ENCODE results near the gene SLC20A1.
"Not testable (repeated sequence)": the region's sequence is repeated elsewhere in the genome, so short reads cannot be mapped to it uniquely, and the experiment has no call there.

SLC20A1 gene

DNA sequence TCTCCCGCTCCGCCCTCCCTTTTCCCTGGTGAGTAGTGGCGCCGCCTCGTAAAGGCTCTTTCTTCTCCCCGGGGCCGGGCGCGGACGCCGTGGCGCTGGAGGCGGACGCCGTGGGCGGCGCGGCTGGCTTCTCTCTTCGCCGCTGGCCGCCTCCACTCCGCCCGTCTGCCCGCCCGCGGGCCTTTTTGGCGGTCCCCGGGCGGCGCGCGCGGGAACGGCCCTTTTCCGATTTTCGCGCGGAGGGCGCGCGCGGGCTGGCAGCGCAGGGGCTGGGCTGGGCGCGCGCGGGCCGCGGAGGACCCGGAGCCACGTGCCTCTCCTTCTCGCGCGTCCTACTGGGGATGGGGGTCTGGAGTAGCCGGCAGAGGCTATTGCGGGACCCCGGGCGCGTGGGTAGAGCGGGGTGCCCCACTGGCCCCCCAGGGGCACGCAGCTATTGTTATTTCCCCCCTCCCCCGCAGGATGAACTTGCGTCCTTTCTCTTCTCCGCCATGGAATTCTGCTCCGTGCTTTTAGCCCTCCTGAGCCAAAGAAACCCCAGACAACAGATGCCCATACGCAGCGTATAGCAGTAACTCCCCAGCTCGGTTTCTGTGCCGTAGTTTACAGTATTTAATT lies 472 bp downstream of the SLC20A1 start:
- DNase-seq (peak; percentile 69), ATAC-seq (peak; percentile 16)

DNA sequence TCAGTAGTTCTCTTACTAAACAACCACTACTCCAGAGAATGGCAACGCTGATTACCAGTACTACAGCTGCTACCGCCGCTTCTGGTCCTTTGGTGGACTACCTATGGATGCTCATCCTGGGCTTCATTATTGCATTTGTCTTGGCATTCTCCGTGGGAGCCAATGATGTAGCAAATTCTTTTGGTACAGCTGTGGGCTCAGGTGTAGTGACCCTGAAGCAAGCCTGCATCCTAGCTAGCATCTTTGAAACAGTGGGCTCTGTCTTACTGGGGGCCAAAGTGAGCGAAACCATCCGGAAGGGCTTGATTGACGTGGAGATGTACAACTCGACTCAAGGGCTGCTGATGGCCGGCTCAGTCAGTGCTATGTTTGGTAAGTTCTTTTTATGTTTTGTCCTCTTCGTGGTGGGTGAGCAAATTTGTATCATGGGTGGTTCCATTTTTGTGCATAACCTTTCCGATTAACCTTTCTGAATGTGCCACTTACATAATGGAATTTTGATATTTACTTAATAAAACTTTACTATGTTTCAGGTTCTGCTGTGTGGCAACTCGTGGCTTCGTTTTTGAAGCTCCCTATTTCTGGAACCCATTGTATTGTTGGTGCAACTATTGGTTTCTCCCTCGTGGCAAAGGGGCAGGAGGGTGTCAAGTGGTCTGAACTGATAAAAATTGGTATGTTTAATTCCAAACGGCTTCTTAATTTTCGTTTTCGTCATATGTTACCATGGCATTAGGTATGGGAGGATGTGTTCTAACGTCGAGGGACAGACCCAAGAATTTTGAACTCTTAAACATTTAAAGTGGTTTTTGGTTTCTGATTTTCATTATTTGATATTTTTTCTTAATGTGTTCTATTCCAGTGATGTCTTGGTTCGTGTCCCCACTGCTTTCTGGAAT lies 1.3 kb downstream of the SLC20A1 start:
- ATAC-seq (no peak), DNase-seq (no peak)

GRCh38 chr2:112648081-112648480 lies 2.3 kb downstream of the SLC20A1 start:
- DNase-seq: no peak
- no peak for ATAC-seq

DNA sequence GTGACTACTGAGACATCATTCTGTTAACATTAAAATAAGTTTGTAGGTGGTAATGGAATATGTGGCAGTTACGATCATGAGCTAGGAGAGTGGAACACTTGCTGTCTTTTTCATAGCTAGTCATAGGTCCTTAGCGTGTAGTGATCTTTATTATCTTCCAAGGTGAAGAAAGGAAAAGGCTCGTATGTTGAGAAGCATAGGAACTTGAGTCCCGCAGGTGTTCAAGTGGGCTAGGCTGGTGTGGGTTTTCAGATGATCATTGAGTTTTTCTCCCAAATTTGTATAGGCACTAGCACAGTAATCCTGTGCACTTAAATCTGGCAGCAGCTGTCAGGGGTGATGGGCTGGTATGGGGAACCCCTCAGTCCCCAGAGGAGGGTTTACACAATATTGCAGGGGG lies 10.9 kb downstream of the SLC20A1 start:
- no peak for DNase-seq
- no peak for ATAC-seq

GRCh38 chr2:112658301-112658700 lies 12.6 kb downstream of the SLC20A1 start:
- ATAC-seq (no peak), DNase-seq (no peak)

DNA sequence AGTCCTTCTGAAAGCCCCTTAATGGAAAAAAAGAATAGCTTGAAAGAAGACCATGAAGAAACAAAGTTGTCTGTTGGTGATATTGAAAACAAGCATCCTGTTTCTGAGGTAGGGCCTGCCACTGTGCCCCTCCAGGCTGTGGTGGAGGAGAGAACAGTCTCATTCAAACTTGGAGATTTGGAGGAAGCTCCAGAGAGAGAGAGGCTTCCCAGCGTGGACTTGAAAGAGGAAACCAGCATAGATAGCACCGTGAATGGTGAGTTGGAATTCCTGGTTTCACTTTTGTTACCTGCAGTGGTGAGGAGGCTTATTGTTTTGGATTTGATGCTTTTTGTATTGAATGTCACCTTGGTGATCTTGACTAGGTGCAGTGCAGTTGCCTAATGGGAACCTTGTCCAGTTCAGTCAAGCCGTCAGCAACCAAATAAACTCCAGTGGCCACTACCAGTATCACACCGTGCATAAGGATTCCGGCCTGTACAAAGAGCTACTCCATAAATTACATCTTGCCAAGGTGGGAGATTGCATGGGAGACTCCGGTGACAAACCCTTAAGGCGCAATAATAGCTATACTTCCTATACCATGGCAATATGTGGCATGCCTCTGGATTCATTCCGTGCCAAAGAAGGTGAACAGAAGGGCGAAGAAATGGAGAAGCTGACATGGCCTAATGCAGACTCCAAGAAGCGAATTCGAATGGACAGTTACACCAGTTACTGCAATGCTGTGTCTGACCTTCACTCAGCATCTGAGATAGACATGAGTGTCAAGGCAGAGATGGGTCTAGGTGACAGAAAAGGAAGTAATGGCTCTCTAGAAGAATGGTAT lies 13.3 kb downstream of the SLC20A1 start:
- ATAC-seq (no peak), DNase-seq (no peak)

DNA sequence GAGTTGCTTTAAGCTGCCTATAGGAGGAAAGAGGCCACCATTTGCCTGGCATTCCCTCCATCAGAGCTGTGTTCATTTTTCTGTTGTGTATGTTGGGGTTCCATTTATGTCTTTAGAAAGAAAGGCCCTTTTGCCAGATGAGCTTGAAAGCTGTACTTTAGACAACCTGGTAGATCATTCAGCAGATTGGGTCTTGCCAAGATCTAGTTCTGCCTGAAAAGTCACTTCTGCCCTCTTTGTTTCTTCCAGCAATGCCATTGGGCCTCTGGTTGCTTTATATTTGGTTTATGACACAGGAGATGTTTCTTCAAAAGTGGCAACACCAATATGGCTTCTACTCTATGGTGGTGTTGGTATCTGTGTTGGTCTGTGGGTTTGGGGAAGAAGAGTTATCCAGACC lies 14.4 kb downstream of the SLC20A1 start:
- ATAC-seq: no peak
- DNase-seq: no peak

DNA sequence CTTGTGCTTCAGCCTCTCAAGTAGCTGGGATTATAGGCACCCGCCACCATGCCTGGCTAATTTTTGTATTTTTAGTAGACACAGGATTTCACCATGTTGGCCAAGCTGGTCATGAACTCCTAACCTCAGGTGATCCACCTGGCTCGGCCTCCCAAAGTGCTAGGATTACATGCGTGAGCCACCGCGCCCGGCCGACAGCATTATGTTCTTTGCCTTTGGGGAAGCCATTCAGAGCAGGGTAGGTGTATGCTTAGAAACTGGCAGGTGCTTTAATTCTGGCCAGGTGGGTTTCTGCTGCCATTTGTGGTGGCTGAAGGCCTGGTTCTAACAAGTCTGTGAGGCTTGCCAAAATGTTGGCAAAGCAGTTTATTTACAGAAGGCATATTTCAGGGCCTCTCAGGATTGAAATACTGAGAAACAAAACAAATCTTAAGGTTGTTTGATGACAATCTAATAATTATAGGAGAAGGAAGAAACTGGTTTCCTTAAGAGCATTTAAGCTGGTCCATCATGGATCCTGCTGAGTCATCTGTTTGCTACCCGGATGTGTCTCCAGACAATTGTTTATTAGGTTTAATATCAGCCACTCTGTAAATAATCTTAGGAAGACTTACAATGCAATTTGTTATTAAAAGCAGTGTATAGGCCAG lies 16.0 kb downstream of the SLC20A1 start:
- no peak for ATAC-seq

DNA sequence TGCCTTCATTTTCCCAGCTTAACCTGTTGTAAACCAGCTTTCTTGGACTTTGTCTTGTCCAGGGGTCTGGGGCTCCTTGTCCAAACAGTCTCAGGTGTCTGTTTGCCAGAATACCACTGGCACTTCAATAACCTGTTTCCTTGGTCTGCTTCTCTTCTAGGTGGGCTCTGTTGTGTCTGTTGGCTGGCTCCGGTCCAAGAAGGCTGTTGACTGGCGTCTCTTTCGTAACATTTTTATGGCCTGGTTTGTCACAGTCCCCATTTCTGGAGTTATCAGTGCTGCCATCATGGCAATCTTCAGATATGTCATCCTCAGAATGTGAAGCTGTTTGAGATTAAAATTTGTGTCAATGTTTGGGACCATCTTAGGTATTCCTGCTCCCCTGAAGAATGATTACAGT lies 17.0 kb downstream of the SLC20A1 start:
- no peak for DNase-seq
- ATAC-seq: no peak

More for the DNA sequence above, 16.0 kb downstream of the SLC20A1 start:
- no peak for DNase-seq

DNA sequence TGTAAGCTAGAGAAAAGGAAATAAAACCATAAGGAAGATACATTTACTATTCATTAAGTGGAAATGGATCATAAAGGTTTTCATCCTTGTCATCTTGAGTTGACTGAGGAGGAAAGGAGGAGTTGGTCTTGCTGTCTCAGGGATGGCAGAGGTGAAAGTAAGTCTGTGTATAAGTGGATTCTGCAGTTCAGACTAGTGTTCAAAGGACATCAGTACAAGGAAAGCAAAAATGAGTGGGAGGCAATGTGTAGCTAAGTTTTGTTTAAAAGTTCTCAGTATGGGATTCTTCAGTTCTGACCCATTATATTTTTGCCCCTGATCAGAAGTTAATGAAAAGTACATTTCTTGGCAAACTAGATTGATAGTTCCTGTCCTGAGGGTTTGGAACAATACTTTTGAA lies 18.9 kb downstream of the SLC20A1 start:
- ATAC-seq: peak; percentile 17
- DNase-seq: no peak

DNA sequence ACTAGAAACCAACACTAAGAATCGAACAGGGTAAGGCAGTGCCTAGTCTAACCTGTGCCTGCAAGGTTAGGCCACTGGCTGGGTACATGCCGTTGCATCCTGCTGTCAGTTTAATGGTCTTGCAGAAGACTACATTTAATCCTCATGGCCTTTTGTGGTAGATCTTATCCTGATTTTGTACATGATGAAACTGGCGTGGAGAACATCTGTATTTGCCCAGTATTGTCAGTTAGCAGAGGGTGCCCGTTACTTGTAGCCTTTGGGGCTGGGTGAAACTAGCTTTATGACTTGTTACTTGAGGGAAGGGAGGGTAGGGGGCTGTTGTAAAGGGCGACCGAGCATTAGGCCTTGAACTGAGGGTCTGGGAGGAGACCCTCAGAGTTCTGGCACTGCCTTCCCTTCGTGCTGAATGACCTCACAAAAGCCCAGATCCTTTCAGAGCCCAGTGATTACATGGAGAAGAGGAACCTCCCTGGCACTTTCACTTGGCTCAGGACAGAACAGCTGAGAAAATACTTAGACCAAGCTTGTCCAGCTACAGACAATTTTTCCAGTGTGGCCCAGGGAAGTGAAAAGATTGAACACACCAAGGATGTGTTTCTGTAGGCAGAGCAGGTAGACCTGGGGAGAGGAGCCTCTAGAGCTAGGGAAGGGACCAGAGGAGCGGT lies 19.5 kb downstream of the SLC20A1 start:
- DNase-seq (no peak), ATAC-seq (no peak)

- ATAC-seq (peak; percentile 43), DNase-seq (no peak)
Measured at GRCh38 chr2:112666761-112667122, 21.0 kb downstream of the SLC20A1 start.

GRCh38 chr2:112667540-112667939 lies 21.8 kb downstream of the SLC20A1 start:
- not testable (repeated sequence) for ATAC-seq

GRCh38 chr2:112669667-112670066 lies 23.9 kb downstream of the SLC20A1 start:
- DNase-seq (no peak), ATAC-seq (no peak)

More at GRCh38 chr2:112667540-112667939, 21.8 kb downstream of the SLC20A1 start:
- DNase-seq: not testable (repeated sequence)

DNA sequence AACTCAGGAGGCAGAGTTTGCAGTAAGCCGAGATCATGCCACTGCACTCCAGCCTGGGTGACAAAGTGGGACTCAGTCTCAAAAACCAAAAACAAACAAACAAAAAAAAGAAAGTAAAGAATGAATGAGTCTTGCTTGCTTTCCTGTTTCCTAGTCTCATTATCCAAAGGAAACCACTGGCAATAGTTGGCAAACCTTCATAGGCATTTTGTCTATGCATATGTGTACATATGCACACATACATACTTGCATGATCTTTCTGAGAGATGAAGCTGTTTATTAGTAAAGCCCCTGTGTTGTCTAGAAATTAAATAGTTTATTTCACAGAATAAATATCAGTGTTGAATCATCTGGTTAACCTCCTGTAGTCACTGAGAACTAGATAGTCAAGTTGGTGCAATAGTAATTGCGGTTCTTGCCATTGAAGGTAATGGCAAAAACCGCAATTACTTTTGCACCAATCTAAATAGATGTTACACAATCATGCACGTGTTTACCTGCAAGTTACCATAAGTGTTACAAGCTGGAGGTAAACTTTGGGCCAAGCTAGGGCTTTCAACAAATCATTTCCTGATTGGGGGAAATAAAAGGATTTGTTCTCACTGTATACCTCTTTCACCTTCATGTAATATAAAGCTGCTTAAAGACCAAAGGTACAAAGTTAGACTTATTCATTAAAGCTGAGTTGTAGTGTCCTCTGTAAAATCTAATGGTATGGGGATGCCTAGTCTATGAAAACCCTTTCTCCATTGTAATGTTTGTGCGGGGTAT lies 24.7 kb downstream of the SLC20A1 start:
- ATAC-seq (no peak), DNase-seq (no peak)

DNA sequence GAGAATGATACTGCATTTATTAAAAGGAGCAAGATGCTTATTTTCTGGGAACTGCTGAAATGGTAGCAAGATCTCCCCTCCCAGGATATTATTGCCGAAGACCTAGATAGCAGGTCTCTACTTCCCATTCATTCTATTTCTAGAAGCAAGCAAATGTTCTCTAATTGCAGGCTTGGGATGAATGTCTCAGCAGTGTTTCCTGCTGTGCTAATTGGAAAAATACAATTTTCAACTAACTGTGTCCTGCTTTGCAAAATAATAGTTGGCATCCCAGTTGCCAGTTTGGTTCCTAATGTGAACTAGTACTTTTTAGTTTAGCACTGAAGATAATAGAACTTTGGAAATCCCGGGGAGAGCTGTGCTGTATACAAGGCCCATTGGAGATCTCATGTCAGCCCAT lies 26.1 kb downstream of the SLC20A1 start:
- no peak for ATAC-seq
- DNase-seq: no peak

GRCh38 chr2:112673008-112673407 lies 27.3 kb downstream of the SLC20A1 start:
- ATAC-seq: no peak

DNA sequence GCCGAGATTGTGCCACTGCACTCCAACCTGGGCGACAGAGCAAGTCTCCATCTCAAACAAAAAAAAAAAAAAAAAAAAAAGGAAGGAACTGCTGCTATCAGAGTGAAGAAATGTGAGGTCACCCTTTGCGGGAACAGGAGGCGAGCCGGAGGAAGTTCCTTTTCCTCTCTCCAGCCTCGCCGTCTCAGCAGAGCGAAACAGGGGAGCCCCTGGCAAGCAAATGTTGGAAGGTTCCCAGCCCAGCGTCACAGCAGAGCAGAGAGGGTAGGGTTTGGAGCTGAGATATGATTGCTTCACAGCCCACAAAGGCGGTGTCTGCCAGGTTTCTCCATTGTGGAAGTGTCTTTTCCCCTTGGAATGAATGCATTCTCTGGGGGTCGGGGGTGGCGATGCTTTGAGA lies 28.5 kb downstream of the SLC20A1 start:
- no peak for DNase-seq
- ATAC-seq: no peak

More at GRCh38 chr2:112673008-112673407, 27.3 kb downstream of the SLC20A1 start:
- no peak for DNase-seq

GRCh38 chr2:112679484-112679883 lies 33.7 kb downstream of the SLC20A1 start:
- no peak for ATAC-seq

DNA sequence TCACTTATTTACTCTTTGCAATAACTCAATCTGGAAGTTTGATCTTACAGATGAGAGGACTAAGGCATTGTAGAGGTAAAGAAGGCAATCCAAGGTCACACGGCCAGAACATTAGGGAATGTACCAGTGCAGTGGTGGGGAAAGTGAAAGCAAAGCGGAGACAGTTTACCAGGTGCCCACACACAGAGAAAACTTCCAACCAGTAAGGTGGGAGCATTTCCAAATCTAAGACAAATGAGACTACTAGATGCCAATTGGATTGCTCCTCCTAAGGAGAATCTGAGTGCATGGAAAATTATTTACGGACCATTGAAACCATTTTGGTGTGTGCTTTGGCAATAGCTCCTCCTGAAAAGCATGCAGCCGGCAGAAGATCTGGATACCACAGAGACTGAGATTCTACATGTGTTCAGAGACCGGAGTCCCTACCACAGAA lies 34.9 kb downstream of the SLC20A1 start:
- DNase-seq (no peak), ATAC-seq (no peak)

More at GRCh38 chr2:112679484-112679883, 33.7 kb downstream of the SLC20A1 start:
- DNase-seq: no peak

DNA sequence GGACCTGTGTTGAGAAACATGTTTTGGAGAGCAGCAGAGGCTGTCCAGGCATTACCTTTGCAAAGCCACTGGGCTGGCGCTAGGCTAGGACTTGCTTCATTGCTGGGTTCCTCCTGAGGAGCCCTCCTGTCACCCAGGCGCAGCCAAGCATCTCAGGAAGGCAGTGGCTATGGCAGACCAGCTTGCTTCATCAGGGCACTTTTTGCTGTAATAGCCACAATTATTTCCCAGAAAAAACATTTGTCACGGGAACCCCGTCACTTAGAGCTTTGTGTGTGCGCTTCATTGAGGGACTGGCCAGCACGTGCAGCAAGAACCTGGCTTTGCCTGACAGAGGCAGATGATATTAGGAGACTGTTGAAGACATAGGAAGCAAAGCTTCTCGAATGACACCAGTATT lies 36.4 kb downstream of the SLC20A1 start:
- no peak for DNase-seq
- ATAC-seq: no peak

All from stimulated activated naive CD8-positive, alpha-beta T cell treated with anti-CD3 and anti-CD28 coated beads, Interleukin-15, Interleukin-2, amounts not matched to agents 100 U/mL and 50 U/mL, for 24 hours (primary cell).